ENCODE results near the gene MYCBPAP. TPM values are rescaled to one million over a fixed set of nuclear protein-coding genes. Genes with fewer than 3 reads are reported as not detected.

The MYCBPAP gene
- total RNA-seq, 1 donor from 2014 or later = 0.20 TPM

- DNase-seq (ENCODE audit: low read depth in 2 of 2) = no peak
Observed at GRCh38 chr17:50568659-50569058, 60.4 kb downstream of the MYCBPAP start.

DNA sequence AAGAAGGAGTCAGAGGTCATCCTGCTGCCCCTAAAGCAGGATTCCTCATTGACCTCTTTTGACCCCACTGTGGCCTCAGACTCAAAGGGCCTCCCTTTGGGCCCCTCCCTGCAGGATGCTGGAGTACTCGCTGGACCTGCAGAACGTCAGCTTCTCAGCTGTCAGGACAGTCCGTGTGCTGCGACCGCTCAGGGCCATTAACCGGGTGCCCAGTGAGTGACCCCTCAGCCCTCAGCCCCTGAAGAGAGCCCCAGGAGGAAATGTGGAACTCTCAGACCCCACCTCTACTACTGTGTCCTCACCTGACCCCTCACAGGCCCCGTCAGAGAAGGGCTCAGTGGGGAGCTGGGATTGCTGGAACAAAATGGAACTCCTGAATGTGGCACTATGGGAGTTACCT is 61.4 kb downstream of the MYCBPAP start:
- no peak for DNase-seq (ENCODE audit: low read depth in 2 of 2)

DNA sequence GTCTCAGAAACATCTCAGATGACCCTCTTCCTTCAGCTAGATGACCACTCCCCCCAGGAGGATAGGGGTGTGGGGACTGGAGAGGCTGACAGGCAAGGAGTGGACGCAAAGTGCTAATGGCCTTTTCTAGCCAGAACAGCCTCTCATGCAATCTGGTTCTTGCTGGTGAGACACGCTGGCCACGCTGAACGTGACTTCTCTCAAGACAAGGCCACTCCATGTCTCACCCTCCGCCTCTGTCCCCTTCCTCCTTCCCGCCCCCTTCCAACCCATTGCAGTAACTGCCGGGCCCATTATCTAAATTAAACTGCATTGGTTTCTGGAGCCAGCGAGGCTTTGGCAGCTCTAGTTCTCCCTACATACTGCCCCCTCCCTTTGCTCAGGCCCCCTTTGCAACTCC is 61.8 kb downstream of the MYCBPAP start:
- no peak for DNase-seq (ENCODE audit: low read depth in 2 of 2)

DNA sequence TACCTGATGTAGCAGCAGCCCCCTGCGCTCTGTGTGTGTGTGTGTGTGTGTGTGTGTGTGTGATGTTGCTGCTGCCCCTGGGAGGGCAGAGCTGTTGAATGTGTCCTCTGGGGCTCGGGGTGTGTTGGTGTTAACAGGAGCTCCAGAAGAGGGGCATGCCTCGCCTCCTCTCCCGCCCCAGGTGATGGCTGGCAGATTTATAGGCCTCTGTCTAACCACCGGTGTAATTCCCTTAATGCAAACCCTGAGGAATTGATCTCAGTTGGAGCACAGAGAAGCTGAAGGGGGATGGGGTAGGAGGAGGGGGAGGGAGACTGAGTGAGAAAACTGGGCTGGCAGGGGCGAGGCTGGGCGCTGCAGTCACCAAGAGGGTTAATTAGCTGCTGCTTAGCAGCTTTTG is 62.3 kb downstream of the MYCBPAP start:
- no peak for DNase-seq (ENCODE audit: low read depth in 2 of 2)

DNA sequence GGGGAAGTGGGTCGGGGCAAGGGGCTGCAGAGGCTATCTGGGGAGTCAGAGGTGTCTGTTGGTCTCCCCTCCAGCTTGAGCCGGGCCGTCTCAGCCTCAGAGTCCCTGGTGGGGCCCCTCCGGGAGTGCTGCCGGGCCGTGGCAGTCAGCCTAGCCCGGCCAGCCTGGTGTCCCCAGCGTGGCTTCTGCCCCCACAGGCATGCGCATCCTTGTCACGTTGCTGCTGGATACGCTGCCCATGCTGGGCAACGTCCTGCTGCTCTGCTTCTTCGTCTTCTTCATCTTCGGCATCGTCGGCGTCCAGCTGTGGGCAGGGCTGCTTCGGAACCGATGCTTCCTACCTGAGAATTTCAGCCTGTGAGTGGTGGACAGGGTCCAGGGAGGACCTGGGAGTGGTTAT is 63.4 kb downstream of the MYCBPAP start:
- no peak for DNase-seq (ENCODE audit: low read depth in 2 of 2)

DNA sequence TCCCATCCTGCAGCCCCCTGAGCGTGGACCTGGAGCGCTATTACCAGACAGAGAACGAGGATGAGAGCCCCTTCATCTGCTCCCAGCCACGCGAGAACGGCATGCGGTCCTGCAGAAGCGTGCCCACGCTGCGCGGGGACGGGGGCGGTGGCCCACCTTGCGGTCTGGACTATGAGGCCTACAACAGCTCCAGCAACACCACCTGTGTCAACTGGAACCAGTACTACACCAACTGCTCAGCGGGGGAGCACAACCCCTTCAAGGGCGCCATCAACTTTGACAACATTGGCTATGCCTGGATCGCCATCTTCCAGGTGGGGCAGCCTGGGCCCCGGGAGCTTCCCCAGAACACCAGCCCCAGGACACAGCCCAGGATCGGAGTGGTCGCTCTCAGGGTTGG is 64.3 kb downstream of the MYCBPAP start:
- no peak for DNase-seq (ENCODE audit: low read depth in 2 of 2)

DNA sequence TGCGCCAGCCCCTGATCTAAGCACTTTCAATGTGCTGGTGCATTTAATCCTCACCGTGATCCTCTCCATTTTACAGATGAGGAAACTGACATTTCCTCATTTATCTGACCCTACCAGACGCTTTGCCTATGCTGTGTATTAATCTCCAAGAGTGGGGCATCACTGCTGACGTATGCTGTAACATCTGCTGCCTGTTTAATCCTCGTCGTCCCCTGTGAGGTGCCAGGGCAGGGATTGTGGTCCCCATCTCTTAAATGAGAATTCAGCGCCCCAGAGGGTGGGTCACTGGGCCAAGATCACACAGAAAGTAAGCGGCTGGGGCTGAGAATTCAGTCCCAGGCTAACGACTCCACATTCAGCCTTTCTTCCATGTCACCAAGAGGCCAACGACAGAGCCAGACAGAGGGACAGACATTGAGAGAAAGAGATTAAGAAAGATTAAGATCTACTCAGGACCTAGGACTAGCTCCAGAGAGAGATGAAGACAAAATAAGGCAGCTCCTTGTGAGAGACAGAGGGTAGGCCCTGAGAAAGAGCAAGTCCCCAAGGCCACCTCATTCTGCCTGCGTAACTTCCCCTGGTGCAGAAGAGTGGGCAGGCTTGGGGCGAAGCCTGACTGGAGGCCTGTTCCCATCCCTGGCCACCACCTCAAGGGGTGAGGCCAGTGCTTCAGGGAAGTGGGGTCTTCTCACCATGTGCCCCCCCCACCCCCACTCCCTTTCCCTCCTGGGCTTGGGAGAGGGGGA is 65.8 kb downstream of the MYCBPAP start:
- DNase-seq (ENCODE audit: low read depth in 2 of 2) = no peak

DNA sequence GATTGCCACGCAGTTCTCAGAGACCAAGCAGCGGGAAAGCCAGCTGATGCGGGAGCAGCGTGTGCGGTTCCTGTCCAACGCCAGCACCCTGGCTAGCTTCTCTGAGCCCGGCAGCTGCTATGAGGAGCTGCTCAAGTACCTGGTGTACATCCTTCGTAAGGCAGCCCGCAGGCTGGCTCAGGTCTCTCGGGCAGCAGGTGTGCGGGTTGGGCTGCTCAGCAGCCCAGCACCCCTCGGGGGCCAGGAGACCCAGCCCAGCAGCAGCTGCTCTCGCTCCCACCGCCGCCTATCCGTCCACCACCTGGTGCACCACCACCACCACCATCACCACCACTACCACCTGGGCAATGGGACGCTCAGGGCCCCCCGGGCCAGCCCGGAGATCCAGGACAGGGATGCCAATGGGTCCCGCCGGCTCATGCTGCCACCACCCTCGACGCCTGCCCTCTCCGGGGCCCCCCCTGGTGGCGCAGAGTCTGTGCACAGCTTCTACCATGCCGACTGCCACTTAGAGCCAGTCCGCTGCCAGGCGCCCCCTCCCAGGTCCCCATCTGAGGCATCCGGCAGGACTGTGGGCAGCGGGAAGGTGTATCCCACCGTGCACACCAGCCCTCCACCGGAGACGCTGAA is 67.5 kb downstream of the MYCBPAP start:
- DNase-seq (ENCODE audit: low read depth in 2 of 2) = no peak

GRCh38 chr17:50576864-50577263 is 68.6 kb downstream of the MYCBPAP start:
- no peak for DNase-seq (ENCODE audit: low read depth in 2 of 2)

GRCh38 chr17:50577451-50577954 is 69.3 kb downstream of the MYCBPAP start:
- DNase-seq (ENCODE audit: low read depth in 2 of 2) = no peak

- DNase-seq (ENCODE audit: low read depth in 2 of 2) = no peak
Observed at GRCh38 chr17:50578173-50578572, 69.9 kb downstream of the MYCBPAP start.

- no peak for DNase-seq (ENCODE audit: low read depth in 2 of 2)
Observed at GRCh38 chr17:50579399-50579798, 71.2 kb downstream of the MYCBPAP start.

GRCh38 chr17:50580646-50581045 is 72.4 kb downstream of the MYCBPAP start:
- no peak for DNase-seq (ENCODE audit: low read depth in 2 of 2)

Other genes starting within 250 kb of the MYCBPAP start
- gene TMEM92, start 234.0 kb upstream of the MYCBPAP start, total RNA-seq = not detected in 2 replicates
- gene XYLT2, start 162.3 kb upstream of the MYCBPAP start, total RNA-seq = 15.3 and 18.5 TPM in 2 replicates
- gene MRPL27, start 135.3 kb upstream of the MYCBPAP start, total RNA-seq = 42.1 and 55.8 TPM in 2 replicates
- gene EME1, start 135.2 kb upstream of the MYCBPAP start, total RNA-seq = 0.79 and 1.5 TPM in 2 replicates
- 92.3 and 95.9 TPM in 2 replicates for gene LRRC59, start 110.9 kb upstream of the MYCBPAP start, total RNA-seq
- 4.6 and 5.0 TPM in 2 replicates for gene ACSF2, start 82.2 kb upstream of the MYCBPAP start, total RNA-seq
- under 0.01 TPM in 1 of 2 replicates, not detected in the other for gene CHAD, start 39.6 kb upstream of the MYCBPAP start, total RNA-seq
- 10.9 and 14.5 TPM in 2 replicates for gene RSAD1, start 29.6 kb upstream of the MYCBPAP start, total RNA-seq
- gene EPN3, start 24.3 kb downstream of the MYCBPAP start, total RNA-seq = 0.22 TPM in 1 of 2 replicates, not detected in the other
- gene SPATA20, start 38.7 kb downstream of the MYCBPAP start, total RNA-seq = 22.2 and 31.4 TPM in 2 replicates
- gene CACNA1G, start 52.3 kb downstream of the MYCBPAP start, total RNA-seq = not detected in 2 replicates
- gene ABCC3, start 126.4 kb downstream of the MYCBPAP start, total RNA-seq = 0.40 and 1.7 TPM in 2 replicates
- gene ANKRD40, start 199.5 kb downstream of the MYCBPAP start, total RNA-seq = 21.6 and 32.5 TPM in 2 replicates
- 11.3 and 17.1 TPM in 2 replicates for gene LUC7L3, start 211.2 kb downstream of the MYCBPAP start, total RNA-seq